Loucy (cell line): ENCODE results near the gene TSHZ2.

Experiments
- CTCF ChIP-seq: fragments of 200-600 bp; sonication (generic); conservative IDR thresholded peaks from 2 replicates; pipeline ENCODE4 v1.5.1; 2014; ENCODE audit warnings: mild to moderate bottlenecking, antibody characterized with exemption, low read length
- EZH2phosphoT487 ChIP-seq: fragments of 200-600 bp; IDR thresholded peaks from 2 replicates; pipeline ENCODE4 v1.6.1; 2018; ENCODE audit warnings: antibody characterized with exemption, mild to moderate bottlenecking, moderate library complexity, borderline replicate concordance

GRCh38 chr20:53157443-53158408 is 185.6 kb downstream of the TSHZ2 start:
- TF ChIP-seq CTCF (peak; percentile 77), EZH2phosphoT487 (no peak)
